Mucosa of descending colon (tissue), 3 donors: ENCODE measurements around the gene GJA5. TPM values are rescaled to one million over a fixed set of nuclear protein-coding genes. Genes with fewer than 3 reads are reported as not detected.

Experiments used
- ATAC-seq: fragments of 200-7000 bp; cut with Tn5 transposase; one replicate; pipeline ENCODE4 v1.9.1; 2020; ENCODE audit warnings: mild to moderate bottlenecking, moderate library complexity
- DNase-seq, 3 donors: peaks; one replicate each; pipeline ENCODE4 v3.0.0-alpha.2; 2020
- H3K36me3 ChIP-seq: fragments of 200-600 bp; one replicate; pipeline ENCODE4 v1.8.0; 2021; ENCODE audit warnings: low read depth, mild to moderate bottlenecking
- H3K4me1 ChIP-seq: fragments of 200-600 bp; one replicate; pipeline ENCODE4 v1.8.0; 2021; ENCODE audit warnings: low read depth, mild to moderate bottlenecking
- H3K4me3 ChIP-seq: fragments of 200-600 bp; one replicate; pipeline ENCODE4 v1.8.0; 2021; ENCODE audit warnings: mild to moderate bottlenecking
- H3K9me3 ChIP-seq: fragments of 200-600 bp; one replicate; pipeline ENCODE4 v1.8.0; 2021; ENCODE audit warnings: mild to moderate bottlenecking
- intact Hi-C, 2 donors: fragments of 100-400 bp; cut with DNase I in 1 of 2; cut with micrococcal nuclease in 1 of 2; formaldehyde crosslinking; loops; one replicate each; pipeline versions ENCODE4 v1.11.0 to v1.11.1; 2022; cut with DNase I, micrococcal nuclease
- total RNA-seq, 3 donors: library from RNA; stranded (reverse); fragmentation: NEBNext Ultra II Directional in 2 of 3; extraction: Animal tissue kit (Norgen Biotek cat#: 25700) in 2 of 3; gene quantifications; one replicate each; pipeline versions ENCODE4 v1.2.1 to v1.2.4, GENCODE V29; 2021 to 2023
- TF ChIP-seq, protein P1 (sequence below): fragments of 200-600 bp; IDR thresholded peaks from one replicate; pipeline ENCODE4 v1.8.0; 2022; ENCODE audit warnings: antibody characterized with exemption, mild to moderate bottlenecking
- donor health status: DM: no; HTN: no; CAD: no; lungs with moderate emphysema.
- donor health status: DM: no; HTN: no; CAD: no.
- donor health status: DM: no; HTN: yes; CAD: no.

Gene GJA5
- total RNA-seq, 3 donors from 2014 or later: 1.3 to 7.7 (median 3.0) TPM

DNA sequence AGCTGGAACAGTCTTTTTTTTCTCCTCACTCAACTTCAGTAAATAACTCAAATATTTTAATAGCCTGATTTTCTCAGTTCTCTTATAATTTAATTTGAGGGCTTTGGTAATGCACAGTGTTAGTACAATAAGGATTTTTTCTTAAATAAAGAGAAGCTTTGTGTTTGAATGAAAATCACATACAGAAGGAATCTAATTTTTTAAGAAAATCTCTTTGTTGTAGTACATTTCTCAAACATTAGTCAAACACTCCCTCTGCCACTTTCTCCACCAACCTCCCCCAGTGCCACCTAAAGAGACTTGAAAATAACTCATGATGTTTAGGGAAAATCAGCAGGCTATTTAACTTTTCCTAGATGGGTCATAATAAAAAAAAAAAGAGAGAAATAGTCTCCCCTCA lies 47.8 kb downstream of the GJA5 start:
- Histone ChIP-seq H3K4me1 (no peaks in the 10 kb centered on the region), H3K9me3 (no peaks in the 10 kb centered on the region), H3K36me3 (no peaks in the 10 kb centered on the region), H3K4me3 (no peak overlapping the region)
- DNase-seq: no peak
- intact Hi-C loops: no loop called here
- no peak for ATAC-seq
- TF ChIP-seq, protein P1, sequence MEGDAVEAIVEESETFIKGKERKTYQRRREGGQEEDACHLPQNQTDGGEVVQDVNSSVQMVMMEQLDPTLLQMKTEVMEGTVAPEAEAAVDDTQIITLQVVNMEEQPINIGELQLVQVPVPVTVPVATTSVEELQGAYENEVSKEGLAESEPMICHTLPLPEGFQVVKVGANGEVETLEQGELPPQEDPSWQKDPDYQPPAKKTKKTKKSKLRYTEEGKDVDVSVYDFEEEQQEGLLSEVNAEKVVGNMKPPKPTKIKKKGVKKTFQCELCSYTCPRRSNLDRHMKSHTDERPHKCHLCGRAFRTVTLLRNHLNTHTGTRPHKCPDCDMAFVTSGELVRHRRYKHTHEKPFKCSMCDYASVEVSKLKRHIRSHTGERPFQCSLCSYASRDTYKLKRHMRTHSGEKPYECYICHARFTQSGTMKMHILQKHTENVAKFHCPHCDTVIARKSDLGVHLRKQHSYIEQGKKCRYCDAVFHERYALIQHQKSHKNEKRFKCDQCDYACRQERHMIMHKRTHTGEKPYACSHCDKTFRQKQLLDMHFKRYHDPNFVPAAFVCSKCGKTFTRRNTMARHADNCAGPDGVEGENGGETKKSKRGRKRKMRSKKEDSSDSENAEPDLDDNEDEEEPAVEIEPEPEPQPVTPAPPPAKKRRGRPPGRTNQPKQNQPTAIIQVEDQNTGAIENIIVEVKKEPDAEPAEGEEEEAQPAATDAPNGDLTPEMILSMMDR: no peak

Other genes with a start within 250 kb of the GJA5 start
- gene BCL9, start 219.1 kb downstream of the GJA5 start, total RNA-seq: 10 to 100 TPM; 17.2 to 24.9 (median 18.6) TPM
- gene ACP6, start 90.1 kb downstream of the GJA5 start, total RNA-seq: 10 to 100 TPM; 20.8 to 22.6 (median 22.3) TPM
- not detected for gene GJA8, start 142.2 kb upstream of the GJA5 start, total RNA-seq
- 10 to 100 TPM in 2 of 3 donors, 1 to 10 TPM in 1; 8.4 to 16.0 (median 15.1) TPM for gene GPR89B, start 167.8 kb upstream of the GJA5 start, total RNA-seq